Measurements from ENCODE around the gene CEACAM1.
"Not testable (repeated sequence)": the region's sequence is repeated elsewhere in the genome, so short reads cannot be mapped to it uniquely, and the experiment has no call there.

DNA sequence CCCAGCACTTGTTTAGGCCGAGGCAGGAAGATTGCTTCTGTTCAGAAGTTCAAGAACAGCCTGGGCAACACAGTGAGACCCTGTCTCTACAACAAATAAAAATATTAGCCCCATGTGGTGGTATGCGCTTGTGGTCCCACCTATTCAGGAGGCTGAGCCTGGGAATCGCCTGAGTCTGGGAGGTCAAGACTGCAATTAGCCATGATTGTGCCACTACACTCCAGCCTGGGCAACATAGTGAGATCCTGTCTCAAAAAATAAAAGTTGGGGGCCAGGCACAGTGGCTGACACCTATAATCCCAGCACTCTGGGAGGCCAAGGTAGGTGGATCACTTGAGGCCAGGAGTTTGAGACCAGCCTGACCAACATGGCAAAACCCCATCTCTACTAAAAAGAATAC is 27.0 kb downstream of the CEACAM1 start:
- not testable (repeated sequence) for TF ChIP-seq FOXK2, SP1 (IDR thresholded peaks at IDR 0.05)

Data from HEK293T (cell line).